Mesothelial cell of epicardium (in vitro differentiated cells): ENCODE measurements around the gene CRIP1. TPM values are rescaled to one million over a fixed set of nuclear protein-coding genes. Genes with fewer than 3 reads are reported as not detected.
A peak's percentile ranks its signal among the peaks of the same experiment; 100 is the strongest.

Experiments
- DNase-seq, 2 experiments: peaks; one replicate each; pipeline ENCODE4 v3.0.0; 2021; ENCODE audit warnings: low spot score in 2 of 2; ENCODE audit not compliant: unreplicated experiment in 2 of 2
- H3K27ac Mint-ChIP-seq: 2 replicates; pipeline ENCODE4 v1.8.0; 2021; ENCODE audit warnings: mixed read lengths
- H3K27me3 Mint-ChIP-seq: 2 replicates; pipeline ENCODE4 v1.8.0; 2021; ENCODE audit warnings: low read depth, mixed read lengths
- H3K36me3 Mint-ChIP-seq: 2 replicates; pipeline ENCODE4 v1.8.0; 2021; ENCODE audit warnings: mixed read lengths
- H3K4me1 Mint-ChIP-seq: 2 replicates; pipeline ENCODE4 v1.8.0; 2021; ENCODE audit warnings: mixed read lengths
- H3K4me3 Mint-ChIP-seq: 2 replicates; pipeline ENCODE4 v1.8.0; 2021; ENCODE audit warnings: mild to moderate bottlenecking, moderate library complexity, mixed read lengths
- H3K9me3 Mint-ChIP-seq: 2 replicates; pipeline ENCODE4 v1.8.0; 2021; ENCODE audit warnings: mixed read lengths
- total RNA-seq: library from RNA; stranded (reverse); gene quantifications from 3 replicates; pipeline ENCODE4 v1.2.1, GENCODE V29; 2021
- TF ChIP-seq, protein P1 (sequence below): fragments of 200-600 bp; sonication (generic); IDR thresholded peaks from one replicate; pipeline ENCODE4 v1.5.0; 2021; ENCODE audit warnings: antibody characterized with exemption; ENCODE audit not compliant: unreplicated experiment

The CRIP1 gene
- total RNA-seq, 1 donor from 2014 or later = 17.1 TPM

DNA sequence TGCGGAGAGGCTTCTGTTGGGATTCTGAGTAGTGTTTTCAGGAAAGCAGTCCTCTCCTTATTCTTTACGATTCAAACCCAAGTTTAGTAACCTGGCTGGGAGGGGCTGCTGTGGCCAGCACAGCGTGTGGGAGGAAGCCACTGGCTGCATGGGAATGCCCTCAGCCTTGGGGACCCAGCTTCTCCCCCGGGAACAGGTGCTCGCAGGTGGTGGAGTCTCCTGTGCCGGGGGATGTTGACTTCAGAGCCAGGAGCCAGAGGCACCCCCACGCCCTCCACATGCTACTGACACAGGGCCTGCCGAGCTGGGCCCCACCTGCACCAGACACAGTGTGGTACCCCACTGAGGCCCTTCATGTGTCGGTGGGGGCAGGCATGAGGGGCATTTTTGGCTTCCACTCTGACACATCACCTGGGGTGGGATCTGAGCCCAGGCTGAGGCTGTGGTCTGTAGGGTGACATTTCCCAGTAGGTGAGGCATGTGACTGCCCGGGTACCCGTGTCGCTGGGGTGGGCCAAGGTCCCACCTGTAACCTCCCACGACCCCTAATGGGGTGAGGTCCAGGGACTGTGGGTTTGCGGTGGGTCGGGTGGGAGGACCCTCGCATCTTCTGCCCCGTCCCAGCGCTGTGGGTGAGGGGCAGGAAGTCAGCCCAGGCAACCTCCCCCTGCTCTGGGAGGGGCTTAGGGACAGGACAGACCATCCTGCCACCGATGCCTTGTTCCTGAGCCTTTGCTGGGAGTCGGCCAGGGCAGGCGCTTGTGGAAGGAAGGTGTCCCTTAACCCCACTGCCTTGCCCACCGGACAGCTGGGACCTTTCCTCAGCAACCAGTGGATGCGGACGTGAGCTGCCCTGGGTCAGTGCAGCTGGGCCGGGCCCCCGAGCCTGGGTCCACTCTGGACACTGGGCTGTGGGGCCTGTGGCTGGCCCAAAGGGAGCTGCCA lies 40.5 kb upstream of the CRIP1 start:
- no peak overlapping the region for H3K27ac Mint-ChIP-seq
- H3K36me3 Mint-ChIP-seq = peaks cover 2% of the 10 kb centered on the region
- H3K9me3 Mint-ChIP-seq = no peaks in the 10 kb centered on the region
- no peaks in the 10 kb centered on the region for H3K27me3 Mint-ChIP-seq
- no peak for DNase-seq
- no peak overlapping the region for H3K4me3 Mint-ChIP-seq
- H3K4me1 Mint-ChIP-seq = no peaks in the 10 kb centered on the region
- TF ChIP-seq, protein P1, sequence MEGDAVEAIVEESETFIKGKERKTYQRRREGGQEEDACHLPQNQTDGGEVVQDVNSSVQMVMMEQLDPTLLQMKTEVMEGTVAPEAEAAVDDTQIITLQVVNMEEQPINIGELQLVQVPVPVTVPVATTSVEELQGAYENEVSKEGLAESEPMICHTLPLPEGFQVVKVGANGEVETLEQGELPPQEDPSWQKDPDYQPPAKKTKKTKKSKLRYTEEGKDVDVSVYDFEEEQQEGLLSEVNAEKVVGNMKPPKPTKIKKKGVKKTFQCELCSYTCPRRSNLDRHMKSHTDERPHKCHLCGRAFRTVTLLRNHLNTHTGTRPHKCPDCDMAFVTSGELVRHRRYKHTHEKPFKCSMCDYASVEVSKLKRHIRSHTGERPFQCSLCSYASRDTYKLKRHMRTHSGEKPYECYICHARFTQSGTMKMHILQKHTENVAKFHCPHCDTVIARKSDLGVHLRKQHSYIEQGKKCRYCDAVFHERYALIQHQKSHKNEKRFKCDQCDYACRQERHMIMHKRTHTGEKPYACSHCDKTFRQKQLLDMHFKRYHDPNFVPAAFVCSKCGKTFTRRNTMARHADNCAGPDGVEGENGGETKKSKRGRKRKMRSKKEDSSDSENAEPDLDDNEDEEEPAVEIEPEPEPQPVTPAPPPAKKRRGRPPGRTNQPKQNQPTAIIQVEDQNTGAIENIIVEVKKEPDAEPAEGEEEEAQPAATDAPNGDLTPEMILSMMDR = no peak

DNA sequence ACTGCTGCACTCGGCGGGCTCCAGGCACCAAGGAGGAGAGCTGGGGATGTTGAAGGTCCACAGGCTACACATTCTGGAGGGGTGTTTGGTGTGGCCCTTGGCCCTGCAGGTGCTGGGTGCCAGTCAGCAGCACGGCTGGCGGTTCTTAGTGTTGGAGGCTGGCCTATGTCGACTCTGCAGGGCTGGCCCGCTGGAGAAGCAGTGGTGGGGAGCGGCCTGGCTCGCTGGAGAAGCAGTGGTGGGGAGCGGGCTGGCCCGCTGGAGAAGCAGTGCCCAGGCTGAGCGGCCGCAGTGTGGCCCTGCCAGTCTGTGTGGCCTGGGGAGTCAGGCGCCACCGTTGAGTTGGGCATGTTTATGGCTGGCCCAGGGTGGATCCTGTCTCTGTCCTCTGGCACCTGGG lies 39.7 kb upstream of the CRIP1 start:
- no peak overlapping the region for H3K27ac Mint-ChIP-seq
- H3K27me3 Mint-ChIP-seq = no peaks in the 10 kb centered on the region
- TF ChIP-seq, protein P1 = no peak
- no peaks in the 10 kb centered on the region for H3K9me3 Mint-ChIP-seq
- H3K36me3 Mint-ChIP-seq = peaks cover under 1% of the 10 kb centered on the region
- H3K4me3 Mint-ChIP-seq = no peak overlapping the region
- no peaks in the 10 kb centered on the region for H3K4me1 Mint-ChIP-seq
- no peak for DNase-seq

DNA sequence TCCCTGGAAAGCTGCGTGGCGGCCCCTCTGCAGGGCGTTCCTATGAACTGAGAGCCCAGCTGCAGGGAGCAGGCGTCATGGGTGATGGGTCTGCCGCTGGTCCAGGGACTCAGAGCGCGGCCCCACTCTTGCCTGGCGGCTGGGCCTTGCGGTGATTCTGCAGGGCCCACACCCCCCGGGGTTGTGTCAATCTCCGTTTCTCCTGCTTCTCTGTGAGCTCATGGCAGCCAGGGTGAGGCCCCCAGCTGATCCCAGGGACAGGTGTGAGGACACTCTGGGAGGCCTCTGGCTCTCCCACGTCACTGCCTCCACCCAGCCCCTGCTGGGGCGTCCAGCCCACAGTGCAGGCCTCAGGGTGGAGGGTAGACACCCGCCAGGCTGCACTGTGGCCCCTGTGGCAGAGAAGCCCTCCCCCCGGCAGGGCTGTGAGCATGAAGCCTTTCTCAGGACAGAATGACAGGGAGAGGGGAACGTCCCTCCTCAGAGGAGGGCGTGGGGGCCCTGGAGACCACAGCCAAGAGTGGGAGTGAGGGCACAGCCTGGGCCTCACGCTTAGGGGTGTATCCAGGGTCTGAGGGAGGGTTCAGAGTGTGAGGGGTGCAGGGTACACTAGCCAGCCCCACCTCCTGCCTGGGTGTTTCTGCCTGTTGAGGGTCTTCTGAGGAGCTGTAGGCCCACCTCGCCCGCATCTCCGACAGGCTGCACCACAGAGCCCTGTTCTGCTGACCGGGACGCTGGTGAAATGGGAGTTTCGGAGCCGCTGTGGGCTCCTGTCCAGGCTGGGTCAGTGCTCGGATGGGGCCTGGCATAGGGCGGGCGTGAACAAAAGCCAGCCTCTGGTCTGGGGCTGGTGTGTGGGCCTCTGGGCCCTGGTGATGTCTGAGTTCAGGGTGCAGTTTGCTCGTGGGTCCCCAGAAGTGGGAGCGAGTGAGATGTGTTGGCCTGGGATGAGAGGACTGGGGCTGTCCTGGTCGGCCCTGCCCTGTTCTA lies 38.7 kb upstream of the CRIP1 start:
- TF ChIP-seq, protein P1 = no peak
- Mint-ChIP-seq H3K4me1 (no peaks in the 10 kb centered on the region), H3K27ac (no peak overlapping the region), H3K27me3 (no peaks in the 10 kb centered on the region), H3K9me3 (no peaks in the 10 kb centered on the region), H3K4me3 (no peak overlapping the region), H3K36me3 (peaks cover 6% of the 10 kb centered on the region)
- no peak for DNase-seq

DNA sequence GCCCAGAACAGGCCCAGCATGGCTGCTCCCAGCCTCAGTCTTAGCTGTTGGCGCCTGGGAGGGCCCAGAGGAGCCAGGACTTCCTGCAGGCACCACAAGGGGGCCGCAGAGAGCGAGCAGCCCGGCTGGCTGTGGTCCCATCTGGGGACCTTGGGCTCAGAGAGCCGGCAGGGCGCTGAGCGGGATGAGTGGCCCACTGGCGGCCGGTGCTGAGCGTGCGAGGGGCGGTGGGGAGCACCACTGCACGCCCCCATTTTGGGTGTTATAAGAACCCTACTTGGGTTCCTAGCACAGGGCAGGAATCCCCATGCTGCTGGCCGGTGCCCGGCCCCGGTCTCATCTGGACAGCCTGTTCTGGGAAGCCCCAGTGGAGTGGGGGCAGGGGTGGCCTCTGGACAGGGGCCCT lies 38.0 kb upstream of the CRIP1 start:
- peaks cover 10% of the 10 kb centered on the region for H3K36me3 Mint-ChIP-seq
- no peak overlapping the region for H3K27ac Mint-ChIP-seq
- no peaks in the 10 kb centered on the region for H3K4me1 Mint-ChIP-seq
- TF ChIP-seq, protein P1 = peak; percentile 72
- no peaks in the 10 kb centered on the region for H3K9me3 Mint-ChIP-seq
- H3K4me3 Mint-ChIP-seq = no peak overlapping the region
- H3K27me3 Mint-ChIP-seq = no peaks in the 10 kb centered on the region
- peak in 1 of 2 experiments; percentile 65 for DNase-seq

DNA sequence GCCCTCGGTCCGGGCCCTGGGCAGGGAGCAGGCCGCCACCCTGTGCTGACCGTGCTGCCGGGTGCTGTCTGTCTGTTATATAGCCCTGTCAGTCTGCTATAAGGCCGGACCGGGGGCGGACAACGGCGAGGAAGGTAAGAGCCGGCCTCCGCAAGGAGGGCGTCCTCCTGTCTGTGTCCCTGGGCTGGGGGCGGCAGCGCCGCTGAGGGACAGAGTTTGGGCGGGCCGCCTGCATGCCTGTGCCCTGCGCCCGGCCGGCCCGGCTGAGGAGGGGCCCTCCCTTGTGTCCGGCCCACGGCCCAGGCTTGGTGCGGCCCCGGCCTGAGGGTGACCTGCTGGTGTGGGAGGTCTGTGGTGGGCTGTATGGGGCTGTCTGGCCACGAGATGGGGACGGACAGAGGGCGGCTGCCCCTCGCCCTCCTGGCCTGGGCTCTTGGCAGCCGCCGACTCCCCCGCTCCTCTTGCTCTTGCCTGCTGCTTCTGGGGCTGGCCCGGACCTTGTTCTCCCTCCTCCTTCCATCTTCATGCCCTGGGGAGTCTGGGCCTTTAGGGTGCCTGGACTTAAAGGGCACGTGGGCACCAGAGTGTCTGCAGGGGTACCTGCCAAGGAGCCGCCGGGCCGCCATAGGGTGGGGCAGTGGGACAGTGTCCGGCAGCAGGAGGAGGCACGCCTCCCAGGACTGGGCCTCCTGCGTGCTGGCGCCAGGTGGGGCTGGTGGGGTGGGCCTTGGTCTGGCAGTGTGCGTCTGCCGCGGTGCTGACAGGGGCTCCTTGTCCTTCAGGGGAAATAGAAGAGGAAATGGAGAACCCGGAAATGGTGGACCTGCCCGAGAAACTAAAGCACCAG lies 37.2 kb upstream of the CRIP1 start:
- Mint-ChIP-seq H3K27me3 (no peaks in the 10 kb centered on the region), H3K4me1 (no peaks in the 10 kb centered on the region), H3K9me3 (no peaks in the 10 kb centered on the region), H3K4me3 (no peak overlapping the region), H3K36me3 (peaks cover 12% of the 10 kb centered on the region), H3K27ac (no peak overlapping the region)
- no peak for DNase-seq
- TF ChIP-seq, protein P1 = no peak
